Breast epithelium (tissue), 4 donors: ENCODE measurements around the gene SARS1. TPM values are rescaled to one million over a fixed set of nuclear protein-coding genes. Genes with fewer than 3 reads are reported as not detected.

Experiments used
- DNase-seq, 2 donors: peaks; one replicate each; pipeline ENCODE4 v3.0.0-alpha.2; 2019; ENCODE audit warnings: low spot score in 2 of 2
- H3K27ac ChIP-seq, 2 donors: fragments of 200-600 bp; sonication (generic) in 1 of 2; one replicate each; pipeline ENCODE4 v1.5.1; 2016 to 2019; ENCODE audit warnings: mild to moderate bottlenecking in 1 of 2
- H3K27me3 ChIP-seq, 2 donors: fragments of 200-600 bp; sonication (generic) in 1 of 2; one replicate each; pipeline versions ENCODE4 v1.5.1 to v1.6.0; 2017 to 2019; ENCODE audit warnings: control low read depth in 1 of 2, mild to moderate bottlenecking in 1 of 2
- H3K36me3 ChIP-seq: fragments of 200-600 bp; one replicate; pipeline ENCODE4 v1.5.1; 2019
- H3K4me1 ChIP-seq, 2 donors: fragments of 200-600 bp; sonication (generic); one replicate each; pipeline ENCODE4 v1.5.1; 2016 to 2019; ENCODE audit warnings: control low read depth in 1 of 2
- H3K4me3 ChIP-seq, 3 donors: fragments of 200-600 bp; sonication (generic); 1 replicate in 2 of 3; 2 replicates in 1 of 3; pipeline ENCODE4 v1.5.1; 2016 to 2019; ENCODE audit warnings: mild to moderate bottlenecking in 3 of 3, moderate library complexity in 2 of 3
- H3K9me3 ChIP-seq, 2 donors: fragments of 200-600 bp; sonication (generic) in 1 of 2; one replicate each; pipeline ENCODE4 v1.5.1; 2016 to 2019; ENCODE audit warnings: control low read depth in 1 of 2
- POLR2A ChIP-seq: fragments of 450-650 bp; IDR thresholded peaks from one replicate; pipeline ENCODE4 v1.6.1; 2016; ENCODE audit warnings: antibody characterized with exemption, mild to moderate bottlenecking, moderate library complexity
- POLR2AphosphoS5 ChIP-seq, 3 donors: sonication (generic); formaldehyde crosslinking; IDR thresholded peaks; one replicate each; pipeline ENCODE4 v1.6.1; 2017; ENCODE audit warnings: antibody characterized with exemption in 3 of 3
- intact Hi-C: fragments of 100-400 bp; cut with DNase I; formaldehyde crosslinking; loops from one replicate; pipeline ENCODE4 v1.15.1; 2023; ENCODE audit warnings: low total_unique reads
- total RNA-seq, 3 donors: library from RNA; depleted of rRNA; stranded (reverse); fragments of >200 nt; gene quantifications; one replicate each; pipeline ENCODE4 v1.1.0, GENCODE V29; 2016
- TF ChIP-seq, protein P1 (sequence below), 3 donors: fragments of 450-650 bp; IDR thresholded peaks; one replicate each; pipeline ENCODE4 v1.5.1; 2016 to 2017; ENCODE audit warnings: antibody characterized with exemption in 3 of 3, mild to moderate bottlenecking in 3 of 3, moderate library complexity in 3 of 3

Gene SARS1
- total RNA-seq, 3 donors from 2014 or later: 146 to 172 (median 161) TPM

DNA sequence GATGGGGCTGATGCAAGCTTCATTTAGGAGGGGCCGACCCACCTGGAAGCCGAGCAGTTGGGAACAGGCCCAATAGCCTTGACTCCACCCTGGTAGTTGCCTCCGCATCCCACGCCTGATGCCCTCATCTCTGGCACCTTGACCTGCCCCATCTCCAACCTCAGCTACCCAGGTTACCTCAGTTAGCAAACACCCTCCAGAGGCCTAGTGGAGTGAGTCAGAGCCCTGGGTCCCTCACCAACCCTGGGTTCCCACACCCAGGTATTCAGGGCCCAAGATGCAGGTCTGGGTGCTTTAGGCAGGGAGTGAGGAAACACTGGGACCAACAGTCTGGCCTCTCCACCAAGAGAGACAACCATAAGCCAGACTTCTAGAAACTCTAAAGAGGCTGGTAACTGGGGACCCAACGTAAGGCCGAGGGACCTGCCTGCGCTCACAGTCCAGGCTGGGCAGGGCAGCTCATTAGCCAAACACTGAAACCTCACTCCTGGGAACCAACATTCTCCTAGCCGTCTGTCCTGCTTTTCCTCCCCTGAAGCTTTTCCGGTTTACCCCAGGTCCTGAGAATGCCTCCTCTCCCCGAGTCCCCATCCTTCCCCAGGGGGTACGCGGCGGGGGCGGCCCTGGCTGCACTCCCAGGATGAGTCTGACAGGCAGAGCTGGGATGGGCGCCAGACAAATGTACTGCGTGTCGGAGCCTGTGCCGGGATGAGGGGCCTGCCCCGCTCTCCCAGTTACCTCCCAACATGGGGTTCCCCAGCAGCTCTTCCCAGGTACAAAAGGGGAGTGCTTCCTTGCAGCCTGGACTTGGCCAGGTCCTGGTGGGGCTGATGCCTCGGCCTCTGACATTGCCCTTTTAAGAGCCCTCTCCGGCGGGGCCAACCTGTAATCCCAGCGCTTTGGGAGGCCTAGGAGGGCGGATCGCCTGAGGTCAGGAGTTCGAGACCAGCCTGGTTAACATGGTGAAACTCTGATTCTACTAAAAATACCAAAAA is 26.7 kb downstream of the SARS1 start:
- TF ChIP-seq POLR2A (no peak), POLR2AphosphoS5 (IDR thresholded peaks at IDR 0.05) (peak; percentile 40 to 62 (median 56))
- peak; percentile 80 to 85 for DNase-seq
- Histone ChIP-seq H3K27ac (peak overlapping the region; percentile 76 to 78), H3K4me1 (no peaks in the 10 kb centered on the region), H3K4me3 (peak overlapping the region in 2 of 3 donors; percentile 2 to 43), H3K36me3 (peaks cover 14% of the 10 kb centered on the region), H3K27me3 (no peaks in the 10 kb centered on the region), H3K9me3 (no peaks in the 10 kb centered on the region)
- intact Hi-C loops: no loop called here

DNA sequence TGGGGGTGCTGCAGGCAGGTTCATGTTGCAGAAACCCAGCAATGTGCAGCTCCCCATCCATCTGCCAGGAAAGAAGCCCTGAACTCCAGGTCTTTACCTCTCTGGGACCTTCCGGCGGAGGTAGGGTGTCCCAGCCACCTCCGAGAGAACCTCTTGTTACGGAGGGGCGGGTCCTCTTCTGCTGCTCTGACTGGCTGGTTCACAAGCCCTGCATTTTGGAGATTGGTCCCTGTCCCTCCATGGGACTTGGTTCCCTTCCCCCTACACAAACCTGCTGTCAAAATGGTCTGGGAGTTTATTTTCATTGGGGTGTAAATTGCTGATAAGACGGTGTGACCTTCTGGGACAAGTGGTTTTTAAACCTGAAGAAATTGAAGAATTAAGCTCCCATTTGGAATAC is 27.6 kb downstream of the SARS1 start:
- Histone ChIP-seq H3K27ac (no peak overlapping the region), H3K4me3 (peak overlapping the region in 1 of 3 donors; percentile 43), H3K36me3 (peaks cover 6% of the 10 kb centered on the region), H3K4me1 (no peaks in the 10 kb centered on the region), H3K27me3 (no peaks in the 10 kb centered on the region), H3K9me3 (no peaks in the 10 kb centered on the region)
- TF ChIP-seq POLR2A (no peak), POLR2AphosphoS5 (IDR thresholded peaks at IDR 0.05) (no peak)
- TF ChIP-seq, protein P1, sequence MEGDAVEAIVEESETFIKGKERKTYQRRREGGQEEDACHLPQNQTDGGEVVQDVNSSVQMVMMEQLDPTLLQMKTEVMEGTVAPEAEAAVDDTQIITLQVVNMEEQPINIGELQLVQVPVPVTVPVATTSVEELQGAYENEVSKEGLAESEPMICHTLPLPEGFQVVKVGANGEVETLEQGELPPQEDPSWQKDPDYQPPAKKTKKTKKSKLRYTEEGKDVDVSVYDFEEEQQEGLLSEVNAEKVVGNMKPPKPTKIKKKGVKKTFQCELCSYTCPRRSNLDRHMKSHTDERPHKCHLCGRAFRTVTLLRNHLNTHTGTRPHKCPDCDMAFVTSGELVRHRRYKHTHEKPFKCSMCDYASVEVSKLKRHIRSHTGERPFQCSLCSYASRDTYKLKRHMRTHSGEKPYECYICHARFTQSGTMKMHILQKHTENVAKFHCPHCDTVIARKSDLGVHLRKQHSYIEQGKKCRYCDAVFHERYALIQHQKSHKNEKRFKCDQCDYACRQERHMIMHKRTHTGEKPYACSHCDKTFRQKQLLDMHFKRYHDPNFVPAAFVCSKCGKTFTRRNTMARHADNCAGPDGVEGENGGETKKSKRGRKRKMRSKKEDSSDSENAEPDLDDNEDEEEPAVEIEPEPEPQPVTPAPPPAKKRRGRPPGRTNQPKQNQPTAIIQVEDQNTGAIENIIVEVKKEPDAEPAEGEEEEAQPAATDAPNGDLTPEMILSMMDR (IDR thresholded peaks at IDR 0.05): no peak
- intact Hi-C loops: no loop called here
- DNase-seq: no peak

DNA sequence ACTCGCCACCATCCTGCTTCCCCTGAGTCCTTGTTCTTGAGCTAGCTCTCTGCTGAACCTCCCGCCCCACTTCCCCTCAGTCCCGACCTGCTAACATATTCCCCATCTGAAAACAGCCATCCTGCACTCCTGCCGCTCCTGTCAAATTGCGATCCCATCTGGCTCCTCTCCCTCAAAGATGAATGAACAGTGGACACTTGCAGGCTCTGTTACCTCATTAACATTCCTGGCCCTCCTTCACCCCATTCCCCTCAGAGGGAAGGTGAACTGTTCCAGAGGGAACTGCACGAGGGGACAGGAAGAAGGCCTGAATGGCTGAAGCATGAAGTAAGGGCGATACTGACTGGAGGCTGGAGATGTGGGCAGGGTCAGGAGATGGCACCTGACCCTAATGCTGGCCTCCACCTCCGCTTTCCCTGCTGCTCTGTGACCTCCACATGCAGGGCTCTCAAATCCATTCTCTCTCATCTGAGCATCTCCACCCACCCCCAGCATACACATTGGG is 28.2 kb downstream of the SARS1 start:
- Histone ChIP-seq H3K27ac (peak overlapping the region in 1 of 2 donors; percentile 66), H3K9me3 (no peaks in the 10 kb centered on the region), H3K4me3 (peak overlapping the region in 1 of 3 donors; percentile 1), H3K36me3 (peaks cover 6% of the 10 kb centered on the region), H3K27me3 (no peaks in the 10 kb centered on the region), H3K4me1 (no peaks in the 10 kb centered on the region)
- TF ChIP-seq, protein P1 (IDR thresholded peaks at IDR 0.05): no peak
- TF ChIP-seq POLR2AphosphoS5 (IDR thresholded peaks at IDR 0.05) (no peak), POLR2A (no peak)
- intact Hi-C loops: no loop called here
- DNase-seq: no peak

DNA sequence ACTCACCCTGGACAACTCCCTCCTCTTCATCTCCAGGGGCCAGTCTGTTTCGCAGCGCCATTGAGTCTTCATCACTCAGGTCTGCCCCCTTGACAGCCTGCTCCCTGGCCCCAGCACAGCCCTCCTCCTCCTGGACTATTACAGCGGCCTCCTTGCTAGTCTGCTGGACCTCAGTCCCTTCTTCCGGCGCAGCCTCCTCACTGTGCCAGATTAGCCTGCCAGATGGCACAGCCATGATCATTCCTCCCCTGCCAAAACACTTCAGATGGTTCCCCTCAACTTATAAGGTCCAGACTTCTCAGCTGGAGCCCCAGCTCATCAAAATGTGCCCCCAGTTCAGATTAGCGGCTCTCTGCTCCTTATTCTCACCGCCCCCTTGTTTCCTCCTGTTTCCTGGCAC is 28.7 kb downstream of the SARS1 start:
- no peaks in the 10 kb centered on the region for H3K27me3 ChIP-seq
- peaks cover 6% of the 10 kb centered on the region for H3K36me3 ChIP-seq
- no peaks in the 10 kb centered on the region for H3K4me1 ChIP-seq
- no peak for TF ChIP-seq POLR2A
- TF ChIP-seq, protein P1 (IDR thresholded peaks at IDR 0.05): no peak
- no peak for TF ChIP-seq POLR2AphosphoS5 (IDR thresholded peaks at IDR 0.05)
- no peak for DNase-seq
- H3K4me3 ChIP-seq: peak overlapping the region in 1 of 3 donors; percentile 1
- H3K27ac ChIP-seq: peak overlapping the region in 1 of 2 donors; percentile 66
- no peaks in the 10 kb centered on the region for H3K9me3 ChIP-seq
- intact Hi-C loops: no loop called here

DNA sequence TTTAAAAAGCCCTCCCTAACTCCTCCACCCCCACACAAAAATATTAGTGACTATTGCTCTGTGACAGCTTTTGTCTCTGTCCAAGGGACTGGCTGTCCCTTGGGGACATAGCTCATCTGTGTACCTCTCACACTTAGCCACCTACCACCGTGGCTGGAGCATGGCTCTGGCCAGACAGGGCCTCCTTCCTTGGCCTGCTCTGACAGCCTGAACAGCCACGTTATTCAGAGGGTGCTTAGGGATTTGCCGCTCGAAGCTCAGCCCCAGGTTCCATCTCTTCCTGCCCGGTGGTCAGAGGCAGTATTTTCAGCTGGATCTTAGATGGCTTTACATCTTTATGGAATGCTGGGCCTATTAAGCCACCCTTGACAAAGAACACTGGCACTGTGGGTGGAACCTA is 29.5 kb downstream of the SARS1 start:
- Histone ChIP-seq H3K36me3 (peaks cover 1% of the 10 kb centered on the region), H3K27me3 (no peaks in the 10 kb centered on the region), H3K27ac (peak overlapping the region in 1 of 2 donors; percentile 25), H3K4me1 (no peaks in the 10 kb centered on the region), H3K9me3 (no peaks in the 10 kb centered on the region), H3K4me3 (no peak overlapping the region)
- TF ChIP-seq POLR2AphosphoS5 (IDR thresholded peaks at IDR 0.05): no peak
- TF ChIP-seq, protein P1 (IDR thresholded peaks at IDR 0.05): no peak
- no peak for TF ChIP-seq POLR2A
- intact Hi-C loops: no loop called here
- no peak for DNase-seq
